ENCODE results near the gene FOXG1.

The FOXG1 gene

DNA sequence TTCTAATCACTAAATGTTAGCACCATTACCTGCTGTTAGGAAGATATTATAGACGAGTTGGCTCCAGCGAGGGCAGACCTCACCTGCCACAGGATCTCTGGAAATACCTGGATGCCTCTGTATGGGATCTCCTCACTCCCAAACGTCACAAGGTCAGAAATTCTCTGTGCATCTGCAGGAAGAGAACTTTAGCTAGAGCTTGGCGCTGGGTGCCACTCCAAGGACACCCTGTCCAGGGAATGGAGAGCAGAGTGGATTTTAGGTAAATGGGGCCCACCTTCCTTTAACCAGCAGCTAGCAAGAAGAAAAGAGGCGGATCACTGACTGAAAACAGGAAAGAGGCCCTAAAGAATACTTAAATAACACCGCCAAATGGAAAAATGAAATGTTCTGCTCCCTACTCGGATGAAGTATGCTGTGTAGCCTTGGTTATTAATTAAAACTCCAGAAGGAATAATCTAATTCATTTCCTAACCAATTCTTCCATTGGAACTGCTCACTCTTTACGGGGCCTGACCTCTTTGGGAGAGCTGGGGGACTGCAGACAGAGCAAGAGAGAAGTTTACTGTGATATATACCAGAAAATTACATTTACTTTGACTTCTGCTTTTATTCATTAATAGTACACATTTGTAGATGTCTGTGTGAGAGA lies 4.2 kb upstream of the FOXG1 start:
- no peak for DNase-seq (ENCODE audit: low spot score)

- DNase-seq (ENCODE audit: low spot score), result no peak
These were observed 3.6 kb upstream of the FOXG1 start for GRCh38 chr14:28762955-28763326.

GRCh38 chr14:28763751-28764256 lies 2.8 kb upstream of the FOXG1 start:
- DNase-seq (ENCODE audit: low spot score), result no peak

DNA sequence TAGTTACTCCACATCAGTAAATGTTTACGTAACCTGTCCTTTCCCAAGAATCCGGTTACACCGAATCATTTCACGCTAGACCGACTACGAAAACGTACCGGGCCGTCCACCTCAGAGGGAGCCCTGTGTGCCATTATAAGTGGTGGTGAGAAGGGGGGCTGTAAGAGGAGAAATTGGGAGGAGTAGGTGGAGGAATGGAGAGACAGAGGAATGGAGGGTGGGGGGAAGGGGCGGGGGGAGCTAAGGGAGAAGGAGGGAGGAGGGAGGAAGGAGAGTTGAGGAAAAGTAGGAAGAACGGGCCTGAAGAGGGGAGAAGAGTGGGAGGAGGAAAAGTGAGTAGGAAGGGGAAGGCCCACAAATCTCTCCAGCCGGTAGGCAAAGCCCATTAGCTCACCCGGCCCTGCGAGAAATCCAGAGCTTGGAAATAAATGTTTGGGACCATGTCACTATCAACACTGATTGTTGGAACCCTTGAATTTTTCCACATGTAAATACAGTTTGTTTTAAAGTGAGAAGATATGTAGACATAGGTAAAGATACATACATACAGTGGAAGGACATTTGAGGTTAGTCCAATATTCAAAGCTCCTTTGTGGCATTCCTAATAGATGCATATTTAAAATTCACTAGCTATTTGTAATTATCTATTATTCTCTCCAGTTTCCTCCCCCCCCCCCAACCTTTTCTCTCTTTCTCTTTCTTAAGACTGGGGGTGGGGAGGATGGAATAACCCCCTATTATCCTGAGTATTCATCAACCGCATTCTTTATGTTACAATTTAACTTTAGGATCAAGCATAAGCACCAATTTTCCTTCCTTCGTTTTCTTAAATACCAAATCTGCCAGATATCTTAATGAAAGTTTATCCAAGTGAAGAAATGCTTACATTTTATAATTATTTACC lies 2.1 kb upstream of the FOXG1 start:
- DNase-seq (ENCODE audit: low spot score), result no peak

GRCh38 chr14:28765169-28765830 lies 1.3 kb upstream of the FOXG1 start:
- no peak for DNase-seq (ENCODE audit: low spot score)

GRCh38 chr14:28765831-28766468 lies 637 bp upstream of the FOXG1 start:
- DNase-seq (ENCODE audit: low spot score), result peak; percentile 37

DNA sequence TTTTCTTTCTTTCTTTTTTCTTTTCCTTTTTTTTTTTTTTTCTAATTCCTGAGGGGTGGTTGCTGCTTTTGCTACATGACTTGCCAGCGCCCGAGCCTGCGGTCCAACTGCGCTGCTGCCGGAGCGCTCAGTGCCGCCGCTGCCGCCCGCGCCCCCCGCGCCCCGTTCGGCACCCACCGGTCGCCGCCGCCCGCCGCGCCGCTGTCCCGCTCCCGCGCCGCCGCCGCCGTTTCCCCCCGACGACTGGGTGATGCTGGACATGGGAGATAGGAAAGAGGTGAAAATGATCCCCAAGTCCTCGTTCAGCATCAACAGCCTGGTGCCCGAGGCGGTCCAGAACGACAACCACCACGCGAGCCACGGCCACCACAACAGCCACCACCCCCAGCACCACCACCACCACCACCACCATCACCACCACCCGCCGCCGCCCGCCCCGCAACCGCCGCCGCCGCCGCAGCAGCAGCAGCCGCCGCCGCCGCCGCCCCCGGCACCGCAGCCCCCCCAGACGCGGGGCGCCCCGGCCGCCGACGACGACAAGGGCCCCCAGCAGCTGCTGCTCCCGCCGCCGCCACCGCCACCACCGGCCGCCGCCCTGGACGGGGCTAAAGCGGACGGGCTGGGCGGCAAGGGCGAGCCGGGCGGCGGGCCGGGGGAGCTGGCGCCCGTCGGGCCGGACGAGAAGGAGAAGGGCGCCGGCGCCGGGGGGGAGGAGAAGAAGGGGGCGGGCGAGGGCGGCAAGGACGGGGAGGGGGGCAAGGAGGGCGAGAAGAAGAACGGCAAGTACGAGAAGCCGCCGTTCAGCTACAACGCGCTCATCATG lies 654 bp downstream of the FOXG1 start:
- no peak for DNase-seq (ENCODE audit: low spot score)

GRCh38 chr14:28767853-28768741 lies 1.5 kb downstream of the FOXG1 start:
- DNase-seq (ENCODE audit: low spot score), result no peak

DNA sequence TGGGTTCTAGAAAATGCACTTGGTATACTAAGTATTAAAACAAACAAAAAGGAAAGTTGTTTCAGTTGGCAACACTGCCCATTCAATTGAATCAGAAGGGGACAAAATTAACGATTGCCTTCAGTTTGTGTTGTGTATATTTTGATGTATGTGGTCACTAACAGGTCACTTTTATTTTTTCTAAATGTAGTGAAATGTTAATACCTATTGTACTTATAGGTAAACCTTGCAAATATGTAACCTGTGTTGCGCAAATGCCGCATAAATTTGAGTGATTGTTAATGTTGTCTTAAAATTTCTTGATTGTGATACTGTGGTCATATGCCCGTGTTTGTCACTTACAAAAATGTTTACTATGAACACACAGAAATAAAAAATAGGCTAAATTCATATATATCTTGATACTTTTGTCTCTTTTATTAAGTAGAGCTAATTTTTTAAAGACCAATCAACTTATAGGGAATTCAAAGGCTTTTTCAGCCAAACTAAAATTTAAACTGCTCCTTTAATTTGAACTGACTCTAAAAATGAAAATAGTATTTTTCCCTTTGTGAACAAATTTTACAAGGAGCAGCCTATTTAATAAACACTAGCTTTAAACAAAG lies 2.8 kb downstream of the FOXG1 start:
- no peak for DNase-seq (ENCODE audit: low spot score)

GRCh38 chr14:28770061-28770460 lies 3.5 kb downstream of the FOXG1 start:
- DNase-seq (ENCODE audit: low spot score), result no peak

DNA sequence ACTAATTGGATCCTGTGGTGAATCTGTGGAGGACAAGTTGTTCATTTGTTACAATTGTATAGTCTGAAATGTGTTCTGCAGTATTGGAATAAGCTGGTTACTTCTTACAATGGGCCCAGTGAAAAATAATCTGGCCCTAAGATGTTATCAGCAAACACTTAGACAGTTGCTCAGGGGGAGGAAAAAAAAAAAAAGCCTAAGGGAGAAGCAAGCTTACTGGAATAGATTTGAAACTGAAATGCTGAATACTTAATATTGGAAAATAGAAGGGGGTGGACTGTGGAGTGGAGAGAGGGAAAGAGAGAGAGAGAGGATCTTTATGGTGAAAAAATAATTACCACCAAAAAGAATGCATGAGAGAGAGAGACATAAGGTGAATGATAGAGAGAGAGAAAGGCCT lies 4.0 kb downstream of the FOXG1 start:
- DNase-seq (ENCODE audit: low spot score), result no peak

DNA sequence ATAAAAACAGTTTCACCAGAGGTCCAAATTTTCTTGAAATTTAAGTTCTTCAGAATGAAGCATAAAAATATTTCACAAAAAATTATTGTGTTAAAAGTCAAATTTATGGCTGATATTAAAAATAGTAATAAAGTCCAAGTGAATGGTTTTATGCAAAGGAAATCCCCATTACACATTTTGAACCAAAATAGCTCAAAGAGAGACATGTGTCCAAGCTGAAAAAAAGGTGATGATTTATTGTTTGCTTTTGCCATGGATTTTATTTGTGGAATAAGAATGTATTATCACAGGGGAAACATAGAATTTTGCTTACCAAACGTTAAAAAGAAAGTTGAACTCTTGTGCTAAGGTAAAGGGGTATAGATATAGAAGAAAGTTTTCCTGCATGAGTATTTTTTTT lies 4.6 kb downstream of the FOXG1 start:
- no peak for DNase-seq (ENCODE audit: low spot score)

GRCh38 chr14:28772613-28773012 lies 6.0 kb downstream of the FOXG1 start:
- no peak for DNase-seq (ENCODE audit: low spot score)

GRCh38 chr14:28773176-28773575 lies 6.6 kb downstream of the FOXG1 start:
- no peak for DNase-seq (ENCODE audit: low spot score)

GRCh38 chr14:28773861-28774691 lies 7.5 kb downstream of the FOXG1 start:
- DNase-seq (ENCODE audit: low spot score), result peak; percentile 66

- DNase-seq (ENCODE audit: low spot score), result no peak
These were observed 8.5 kb downstream of the FOXG1 start for GRCh38 chr14:28774764-28775735.

- DNase-seq (ENCODE audit: low spot score), result no peak
These were observed 10.1 kb downstream of the FOXG1 start for GRCh38 chr14:28776482-28777266.
